C4-2B (cell line): ENCODE measurements around the gene EGFLAM.

ENCODE experiments used
- CTCF ChIP-seq: fragments of 450-650 bp; conservative IDR thresholded peaks from 2 replicates; pipeline ENCODE4 v1.5.1; 2017; ENCODE audit warnings: mild to moderate bottlenecking
- ZFX ChIP-seq: fragments of 450-650 bp; IDR thresholded peaks from 2 replicates; pipeline ENCODE4 v1.6.1; 2017

- TF ChIP-seq CTCF: no peak
- no peak for TF ChIP-seq ZFX
These were observed 33.0 kb downstream of the EGFLAM start for GRCh38 chr5:38291355-38291754.
